Measurements from ENCODE around the gene PRPF18.

PRPF18 gene

DNA sequence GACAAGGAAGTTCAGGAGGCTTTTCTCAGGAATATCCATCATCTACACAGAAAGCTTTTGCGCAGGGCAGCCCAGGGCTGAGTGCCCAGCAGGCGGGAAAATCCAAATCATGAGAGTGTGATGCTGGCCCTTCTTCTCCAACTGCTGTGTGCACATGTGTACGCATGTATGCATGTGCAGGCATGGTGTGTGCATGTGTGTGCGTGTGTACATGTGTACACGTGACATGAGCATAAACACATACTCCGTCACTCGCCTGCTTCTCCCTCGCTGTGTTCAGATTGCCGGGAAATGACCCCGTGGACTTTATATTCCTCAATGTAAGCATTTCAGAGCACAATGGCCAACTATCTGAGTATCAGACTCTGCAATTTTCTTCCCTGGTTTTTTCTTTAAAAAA is 85.1 kb downstream of the PRPF18 start:
- DNase-seq: no peak

DNA sequence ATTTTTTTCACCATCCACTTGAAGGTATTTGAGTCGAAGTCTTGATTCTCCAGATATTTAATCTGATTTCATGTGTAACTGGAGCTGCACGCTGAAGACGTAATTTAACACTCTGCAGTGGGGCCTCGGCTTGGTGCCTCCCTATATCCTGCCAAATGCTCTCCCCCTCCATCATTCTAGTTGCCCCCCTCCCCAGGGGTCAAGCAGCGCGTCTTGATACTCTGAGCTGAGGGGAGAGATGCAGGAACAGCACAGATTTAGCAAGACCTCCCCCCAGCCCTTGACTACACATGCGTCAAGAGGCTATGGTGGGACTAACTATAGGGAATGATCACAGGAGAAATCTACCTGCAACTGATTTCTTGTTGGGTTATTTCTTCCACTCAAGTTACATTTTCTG is 85.8 kb downstream of the PRPF18 start:
- no peak for DNase-seq

DNA sequence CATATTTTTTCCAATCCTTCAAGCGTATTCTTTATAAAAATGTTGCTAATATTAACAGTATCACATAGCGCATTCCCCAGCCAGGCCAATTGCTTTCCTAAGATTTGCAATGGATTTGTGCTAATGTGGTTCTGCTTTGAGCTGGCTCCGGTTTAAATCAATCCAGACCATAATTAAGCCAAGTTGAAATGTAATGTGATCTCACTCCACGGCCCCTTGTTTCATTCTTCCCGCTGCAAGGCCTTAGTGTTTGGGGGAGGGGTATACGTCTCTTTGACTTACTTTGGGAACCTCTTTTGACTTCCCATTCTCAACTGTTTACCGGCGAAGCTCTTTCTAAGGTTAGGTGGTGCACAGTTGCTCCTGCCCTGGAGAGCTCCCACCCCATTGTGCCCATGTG is 86.4 kb downstream of the PRPF18 start:
- DNase-seq: no peak

DNA sequence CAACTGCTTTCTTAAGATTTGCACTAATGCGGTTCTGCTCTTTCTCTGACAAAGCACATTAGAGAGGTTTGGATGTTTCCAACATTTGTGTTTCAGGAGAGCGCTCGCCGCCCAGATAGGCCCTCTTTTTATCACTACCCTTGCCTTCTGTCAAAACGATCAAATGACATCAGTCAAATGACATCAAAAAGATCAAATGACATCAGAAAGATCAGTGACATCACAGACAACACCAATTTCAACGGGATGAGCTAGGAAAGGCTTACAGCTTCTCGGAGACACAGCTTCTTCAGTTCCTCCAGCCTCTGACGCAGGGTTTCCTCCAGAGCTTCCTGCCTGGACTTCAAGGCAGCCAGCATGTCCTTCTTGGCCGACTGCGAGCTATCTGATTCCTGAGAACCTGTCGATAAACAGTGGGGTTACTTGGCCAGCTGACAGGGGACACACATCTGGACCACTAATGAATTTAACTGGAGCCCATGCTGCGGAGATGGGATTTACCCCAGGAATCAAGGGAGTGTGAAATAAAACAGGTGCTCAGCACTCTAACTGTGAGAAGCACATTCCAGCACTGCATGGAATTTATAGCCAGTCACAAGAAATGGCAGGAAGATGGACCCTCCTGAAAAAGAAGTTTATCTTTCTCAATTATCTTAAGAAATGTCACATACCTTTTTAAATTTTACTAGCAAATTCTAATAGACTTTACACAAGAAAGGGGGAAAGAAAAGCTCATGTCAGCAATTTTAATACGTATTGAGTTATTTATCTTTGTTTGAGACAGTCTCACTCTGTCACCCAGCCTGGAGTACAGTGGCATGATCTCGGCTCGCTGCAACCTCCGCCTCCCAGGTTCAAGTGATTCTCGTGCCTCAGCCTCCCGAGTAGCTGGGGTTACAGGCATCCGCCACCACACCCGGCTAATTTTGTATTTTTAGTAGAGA is 88.2 kb downstream of the PRPF18 start:
- no peak for DNase-seq

DNA sequence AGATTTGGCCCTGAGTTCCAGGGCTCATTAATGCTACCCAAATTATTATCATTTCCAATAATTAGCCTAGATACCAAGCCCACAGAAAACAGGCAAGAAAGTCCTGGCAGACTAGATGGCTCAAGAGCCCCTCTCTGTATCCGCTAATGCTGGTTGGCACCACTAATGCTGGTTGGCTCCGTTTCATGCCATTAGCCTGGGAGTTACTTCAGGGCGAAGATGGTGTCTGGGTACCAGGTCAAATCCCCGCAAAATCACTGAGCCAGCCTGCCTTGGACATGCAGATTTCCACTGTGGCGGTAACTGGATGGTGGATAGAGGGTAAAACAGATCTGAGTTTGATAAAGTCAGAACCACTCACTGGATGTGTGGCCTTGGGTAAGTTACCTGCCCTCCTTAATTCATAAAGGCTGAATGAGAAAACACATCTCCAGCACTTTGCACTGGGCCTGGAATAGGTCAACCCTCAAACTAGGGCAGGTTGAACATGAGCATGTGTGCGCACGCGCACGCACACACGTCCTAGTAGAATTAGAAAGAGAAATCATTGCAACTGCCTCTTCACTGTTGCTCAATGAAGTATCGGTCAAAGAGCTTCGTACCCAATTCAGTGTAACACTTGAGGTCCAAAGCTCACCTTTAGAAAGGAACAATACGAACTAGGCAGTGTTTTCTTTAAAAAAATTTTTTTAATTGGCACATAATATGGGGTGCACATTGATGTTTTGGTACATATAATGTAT is 91.5 kb downstream of the PRPF18 start:
- no peak for DNase-seq

Data from NCI-H1436 (cell line).